H1 (cell line): Measurements from ENCODE around the gene NUB1.

Experiments
- EZH2 ChIP-seq: fragments of 200-600 bp; sonication (generic); IDR thresholded peaks from 2 replicates; pipeline ENCODE4 v1.7.1; 2012; ENCODE audit warnings: low read depth, mild to moderate bottlenecking, moderate library complexity, low read length, inconsistent platforms; ENCODE audit not compliant: severe bottlenecking
- TF ChIP-seq, protein P1 (sequence below), 3 experiments: IDR thresholded peaks; 1 replicate in 2 of 3; 2 replicates in 1 of 3; pipeline versions ENCODE4 v1.5.1 to v1.6.1; 2011; ENCODE audit warnings: low read length in 3 of 3, mild to moderate bottlenecking in 3 of 3, inconsistent platforms in 2 of 3, low read depth in 1 of 3, moderate library complexity in 1 of 3; ENCODE audit not compliant: insufficient read depth in 1 of 3; ENCODE audit errors: control extremely low read depth in 1 of 3

- TF ChIP-seq EZH2: no peak
- TF ChIP-seq, protein P1, sequence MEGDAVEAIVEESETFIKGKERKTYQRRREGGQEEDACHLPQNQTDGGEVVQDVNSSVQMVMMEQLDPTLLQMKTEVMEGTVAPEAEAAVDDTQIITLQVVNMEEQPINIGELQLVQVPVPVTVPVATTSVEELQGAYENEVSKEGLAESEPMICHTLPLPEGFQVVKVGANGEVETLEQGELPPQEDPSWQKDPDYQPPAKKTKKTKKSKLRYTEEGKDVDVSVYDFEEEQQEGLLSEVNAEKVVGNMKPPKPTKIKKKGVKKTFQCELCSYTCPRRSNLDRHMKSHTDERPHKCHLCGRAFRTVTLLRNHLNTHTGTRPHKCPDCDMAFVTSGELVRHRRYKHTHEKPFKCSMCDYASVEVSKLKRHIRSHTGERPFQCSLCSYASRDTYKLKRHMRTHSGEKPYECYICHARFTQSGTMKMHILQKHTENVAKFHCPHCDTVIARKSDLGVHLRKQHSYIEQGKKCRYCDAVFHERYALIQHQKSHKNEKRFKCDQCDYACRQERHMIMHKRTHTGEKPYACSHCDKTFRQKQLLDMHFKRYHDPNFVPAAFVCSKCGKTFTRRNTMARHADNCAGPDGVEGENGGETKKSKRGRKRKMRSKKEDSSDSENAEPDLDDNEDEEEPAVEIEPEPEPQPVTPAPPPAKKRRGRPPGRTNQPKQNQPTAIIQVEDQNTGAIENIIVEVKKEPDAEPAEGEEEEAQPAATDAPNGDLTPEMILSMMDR (IDR thresholded peaks at IDR 0.05; ENCODE audit: control extremely low read depth in 1 of 3, insufficient read depth in 1 of 3, low read depth in 1 of 3, low read length in 3 of 3): no peak
Measured at GRCh38 chr7:151308256-151308655, 33.4 kb upstream of the NUB1 start.
